Fibroblast of lung (primary cell): ENCODE results near the gene MYO1D. TPM values are rescaled to one million over a fixed set of nuclear protein-coding genes. Genes with fewer than 3 reads are reported as not detected.

Source experiments
- DNase-seq, 2 donors: peaks; one replicate each; pipeline versions ENCODE4 v3.0.0 to v3.0.0-alpha.2; 2010; ENCODE audit warnings: low read depth in 2 of 2
- H2AFZ ChIP-seq: 2 replicates; pipeline ENCODE4 v1.5.1; 2012; ENCODE audit warnings: low read length, control low read depth, inconsistent platforms
- H3K27ac ChIP-seq: 2 replicates; pipeline ENCODE4 v1.5.1; 2011; ENCODE audit warnings: low read length, control low read depth; ENCODE audit not compliant: insufficient read depth
- H3K27me3 ChIP-seq: 2 replicates; pipeline ENCODE4 v1.5.1; 2011; ENCODE audit warnings: mild to moderate bottlenecking, low read length; ENCODE audit not compliant: control insufficient read depth, insufficient read depth
- H3K36me3 ChIP-seq: 2 replicates; pipeline ENCODE4 v1.5.1; 2011; ENCODE audit warnings: low read length; ENCODE audit not compliant: control insufficient read depth, insufficient read depth
- H3K4me1 ChIP-seq: 2 replicates; pipeline ENCODE4 v1.5.1; 2011; ENCODE audit warnings: low read length; ENCODE audit not compliant: control insufficient read depth, insufficient read depth; ENCODE audit errors: extremely low read depth
- H3K4me2 ChIP-seq: 2 replicates; pipeline ENCODE4 v1.5.1; 2011; ENCODE audit warnings: low read length, control low read depth; ENCODE audit not compliant: insufficient read depth; ENCODE audit errors: extremely low read depth
- H3K4me3 ChIP-seq, 4 experiments: fragments of 200-600 bp in 1 of 4; sonication (generic) in 1 of 4; replicated peaks in 1 of 4; 2 replicates each; pipeline ENCODE4 v1.5.1; 2011 to 2016; ENCODE audit warnings: low read length in 4 of 4, low read depth in 3 of 4, mild to moderate bottlenecking in 3 of 4, control low read depth in 2 of 4, inconsistent platforms in 1 of 4, mixed read lengths in 1 of 4; ENCODE audit not compliant: insufficient read depth in 1 of 4; ENCODE audit errors: control extremely low read depth in 1 of 4
- H3K79me2 ChIP-seq: 2 replicates; pipeline ENCODE4 v1.5.1; 2012; ENCODE audit warnings: mild to moderate bottlenecking, low read length, inconsistent platforms; ENCODE audit not compliant: control insufficient read depth, insufficient read depth
- H3K9ac ChIP-seq: 2 replicates; pipeline ENCODE4 v1.5.1; 2011; ENCODE audit warnings: mild to moderate bottlenecking, low read length, control low read depth; ENCODE audit not compliant: insufficient read depth
- H3K9me3 ChIP-seq: 2 replicates; pipeline ENCODE4 v1.5.1; 2012; ENCODE audit warnings: low read depth, low read length; ENCODE audit not compliant: control insufficient read depth, insufficient read depth
- H4K20me1 ChIP-seq: 2 replicates; pipeline ENCODE4 v1.5.1; 2011; ENCODE audit warnings: low read length; ENCODE audit not compliant: control insufficient read depth, insufficient read depth; ENCODE audit errors: extremely low read depth
- CTCF ChIP-seq, 2 donors: IDR thresholded peaks in 1 of 2; conservative IDR thresholded peaks in 1 of 2; 1 replicate in 1 of 2; 2 replicates in 1 of 2; pipeline ENCODE4 v1.5.1; 2011 to 2012; ENCODE audit warnings: low read length in 2 of 2, control low read depth in 1 of 2, inconsistent platforms in 1 of 2, low read depth in 1 of 2, mild to moderate bottlenecking in 1 of 2
- EZH2 ChIP-seq: IDR thresholded peaks from 2 replicates; pipeline ENCODE4 v1.5.1; 2012; ENCODE audit warnings: low read length, control low read depth, mild to moderate bottlenecking; ENCODE audit errors: missing control alignments
- polyA plus RNA-seq, 2 donors: library from polyadenylated mRNA; depleted of rRNA in 1 of 2; stranded (reverse) in 1 of 2; unstranded in 1 of 2; fragments of >200 nt; gene quantifications; 2 replicates each; pipeline ENCODE4 v1.2.1, GENCODE V29; 2011 to 2012; ENCODE audit warnings: missing spikeins in 1 of 2
- total RNA-seq: library from RNA; depleted of rRNA; stranded (reverse); fragments of >200 nt; gene quantifications from 2 replicates; pipeline ENCODE4 v1.2.1, GENCODE V29; 2014

MYO1D gene
- total and polyA plus RNA-seq, 2 donors (not counting 1 experiment from before 2014, with no cell fraction given) = 35.0 to 46.6 TPM

- TF ChIP-seq CTCF (conservative IDR thresholded peaks at IDR 0.05 in 1 of 2, IDR thresholded peaks at IDR 0.05 in 1 of 2; ENCODE audit: low read depth in 1 of 2, low read length in 2 of 2) (no peak), EZH2 (no peak)
- peak within 1 kb of the TSS; percentile 71 for H2AFZ ChIP-seq
- peak within 1 kb of the TSS; percentile 63 for H3K9ac ChIP-seq
- H3K9me3 ChIP-seq = no peaks in the 10 kb centered on the region
- H3K4me1 ChIP-seq = peaks cover 8% of the 10 kb centered on the region
- H4K20me1 ChIP-seq = no peaks in the 10 kb centered on the region
- H3K79me2 ChIP-seq = no peaks in the 10 kb centered on the region
- H3K27ac ChIP-seq = peak within 1 kb of the TSS; percentile 48
- peaks cover 2% of the 10 kb centered on the region for H3K36me3 ChIP-seq
- no peaks in the 10 kb centered on the region for H3K27me3 ChIP-seq
- peak within 1 kb of the TSS; percentile 46 to 59 (median 52) for H3K4me3 ChIP-seq
- peak within 1 kb of the TSS; percentile 94 for H3K4me2 ChIP-seq
- peak; percentile 48 to 61 for DNase-seq
Observed at GRCh38 chr17:32486701-32487472, 390.0 kb downstream of the MYO1D start, which contains the start of gene CDK5R1. TSS of gene CDK5R1 (plus strand) at chr17:32486993. CDS start at chr17:32487621, 628 bp downstream.

- Histone ChIP-seq H3K36me3 (peaks cover 7% of the 10 kb centered on the region), H3K4me1 (peaks cover 8% of the 10 kb centered on the region), H2AFZ (peak overlapping the region; percentile 71), H3K27me3 (no peaks in the 10 kb centered on the region), H3K9me3 (no peaks in the 10 kb centered on the region), H3K79me2 (no peaks in the 10 kb centered on the region), H3K4me2 (peak overlapping the region; percentile 71), H4K20me1 (no peaks in the 10 kb centered on the region), H3K9ac (peak overlapping the region; percentile 63), H3K27ac (peak overlapping the region; percentile 48), H3K4me3 (peak overlapping the region in 2 of 4 experiments; percentile 40 to 55)
- peak; percentile 59 to 65 for DNase-seq
- no peak for TF ChIP-seq CTCF (conservative IDR thresholded peaks at IDR 0.05 in 1 of 2, IDR thresholded peaks at IDR 0.05 in 1 of 2; ENCODE audit: low read depth in 1 of 2, low read length in 2 of 2)
- TF ChIP-seq EZH2 = no peak
Observed at GRCh38 chr17:32486111-32486700, 390.7 kb downstream of the MYO1D start.
